ENCODE results near the gene ADM2.
A peak's percentile ranks its signal among the peaks of the same experiment; 100 is the strongest.

ADM2 gene

DNA sequence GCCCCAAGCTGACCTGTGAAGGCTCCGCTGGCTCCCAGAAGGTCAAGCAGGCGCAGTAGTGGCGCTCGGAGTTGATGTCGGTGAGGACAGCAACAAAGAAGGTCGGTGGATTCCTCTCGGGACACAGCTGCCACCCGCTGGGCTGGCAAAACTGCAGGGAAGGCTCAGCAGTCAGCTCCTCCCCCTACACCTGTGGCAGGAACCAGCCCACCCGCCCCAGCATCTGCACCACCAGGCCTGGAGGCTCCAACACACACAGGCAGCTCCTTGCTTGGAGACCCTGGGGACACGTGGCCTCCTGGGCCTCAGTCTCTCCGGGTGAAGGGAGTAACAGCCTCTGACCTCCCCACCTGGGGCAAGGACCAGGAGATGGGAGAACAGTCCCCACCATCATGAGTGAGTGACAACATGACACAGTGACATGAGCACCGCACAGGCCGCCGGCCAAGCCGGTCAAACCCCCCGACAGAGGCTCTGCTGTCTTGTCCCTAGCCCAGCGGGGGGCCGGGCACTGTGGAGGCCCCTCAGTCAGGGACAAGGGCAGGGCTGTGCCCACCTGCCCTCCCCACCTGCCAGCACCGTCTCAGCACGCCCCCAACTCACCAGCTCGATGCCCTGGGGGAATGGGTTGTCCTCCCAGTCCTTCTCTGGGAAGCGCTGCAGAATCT, 13.4 kb upstream of the ADM2 start:
- ChIA-PET CTCF (interaction anchor here (1.3 to 1.9 kb wide), 3 partner anchors 30 to 58 kb away, joined by 4 to 12 read pairs (median 7); partner anchors contain the start of gene SCO2), POLR2A (no interaction called here)
- TF ChIP-seq CTCF (IDR thresholded peaks at IDR 0.05; ENCODE audit: control extremely low read depth, extremely low read depth, low read depth, missing control alignments) = no peak

DNA sequence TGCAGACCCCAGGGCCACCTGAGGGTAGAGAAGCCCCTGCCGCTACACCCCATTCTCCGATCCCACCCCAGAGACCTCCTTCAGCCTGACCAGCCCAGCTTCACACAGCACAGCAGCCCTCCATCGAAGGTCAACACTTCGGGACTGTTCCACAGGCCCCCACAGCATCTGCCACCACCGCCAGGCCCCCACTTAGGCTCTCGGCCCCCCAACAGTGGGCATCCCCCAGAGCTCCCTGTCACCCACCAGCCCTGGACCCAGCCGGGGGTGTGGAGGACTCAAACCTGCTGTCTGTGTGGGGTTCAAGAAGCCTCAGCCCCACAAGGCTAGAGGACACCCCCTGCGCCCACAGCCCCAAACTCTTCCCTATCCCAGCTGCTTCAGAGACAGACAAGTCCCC, 12.7 kb upstream of the ADM2 start:
- no peak for TF ChIP-seq CTCF (IDR thresholded peaks at IDR 0.05; ENCODE audit: control extremely low read depth, extremely low read depth, low read depth, missing control alignments)
- ChIA-PET POLR2A (no interaction called here), CTCF (interaction anchor here (1.3 to 1.9 kb wide), 3 partner anchors 29 to 57 kb away, joined by 4 to 12 read pairs (median 7); partner anchors contain the start of gene SCO2)
- no peak for DNase-seq (ENCODE audit: extremely low spot score)

More for the DNA sequence above, 13.4 kb upstream of the ADM2 start:
- no peak for DNase-seq (ENCODE audit: extremely low spot score)

- CTCF ChIA-PET = interaction anchor here (1.2 to 2.1 kb wide), 9 partner anchors 10 to 150 kb away, joined by 3 to 12 read pairs (median 4); partner anchors contain the start of genes MIOX and SCO2
- POLR2A ChIA-PET = interaction anchor here (0.9 kb wide), 1 partner anchor 38 kb away, joined by 3 read pairs; the partner anchor contains the start of genes LMF2 and NCAPH2
- TF ChIP-seq CTCF (IDR thresholded peaks at IDR 0.05; ENCODE audit: control extremely low read depth, extremely low read depth, low read depth, missing control alignments) = no peak
- peak; percentile 92 for DNase-seq (ENCODE audit: extremely low spot score)
Measured at GRCh38 chr22:50469377-50470305, 11.7 kb upstream of the ADM2 start.

DNA sequence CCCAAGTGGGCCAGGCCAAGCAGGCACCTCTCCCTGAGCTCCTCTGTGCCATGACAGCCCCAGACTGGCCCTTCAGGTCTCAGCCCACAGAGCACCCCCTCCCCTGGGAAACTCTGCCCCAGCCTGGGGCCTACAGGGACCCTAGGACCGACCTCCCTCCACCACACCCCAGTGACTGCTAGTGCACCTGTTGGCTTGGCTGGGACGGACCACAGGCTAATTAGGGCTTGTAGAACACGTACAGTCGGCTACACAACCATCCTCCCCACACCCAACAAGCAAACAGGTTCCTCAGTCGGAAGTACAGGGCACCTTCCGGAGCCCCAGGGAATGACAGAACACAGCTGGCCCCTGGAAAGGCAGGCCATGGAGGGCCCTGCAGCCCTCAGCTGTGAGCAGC, 10.9 kb upstream of the ADM2 start:
- DNase-seq (ENCODE audit: extremely low spot score) = no peak
- CTCF ChIA-PET = interaction anchor here (0.9 to 2.1 kb wide), 6 partner anchors 9 to 55 kb away, joined by 3 to 7 read pairs (median 4); partner anchors contain the start of genes MIOX and SCO2
- POLR2A ChIA-PET = no interaction called here
- TF ChIP-seq CTCF (IDR thresholded peaks at IDR 0.05; ENCODE audit: control extremely low read depth, extremely low read depth, low read depth, missing control alignments) = no peak

- CTCF ChIA-PET = interaction anchor here (0.9 to 2.1 kb wide), 6 partner anchors 9 to 54 kb away, joined by 3 to 6 read pairs (median 4); partner anchors contain the start of genes MIOX and SCO2
- no peak for TF ChIP-seq CTCF (IDR thresholded peaks at IDR 0.05; ENCODE audit: control extremely low read depth, extremely low read depth, low read depth, missing control alignments)
- DNase-seq (ENCODE audit: extremely low spot score) = no peak
- POLR2A ChIA-PET = no interaction called here
Measured at GRCh38 chr22:50471197-50471847, 10.0 kb upstream of the ADM2 start.

DNA sequence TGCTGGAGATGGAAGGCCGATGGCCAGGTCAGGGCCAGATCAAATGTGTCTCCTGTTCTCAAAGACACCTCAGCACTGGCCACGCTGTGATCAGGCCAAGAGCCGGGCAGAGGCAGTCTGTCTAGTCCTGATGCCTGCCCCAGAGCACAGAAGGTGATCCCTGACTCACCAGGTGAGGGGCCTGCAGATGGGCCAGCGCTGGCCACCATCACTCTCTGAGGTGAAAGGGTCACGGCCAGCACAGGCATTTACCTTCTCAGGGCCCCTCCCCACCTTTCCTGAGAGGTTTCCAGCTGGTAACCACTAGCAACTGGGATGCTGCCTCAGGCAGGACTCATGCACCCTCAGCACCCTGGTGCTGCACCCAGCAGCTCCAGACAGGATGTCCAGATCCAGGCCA, 9.4 kb upstream of the ADM2 start:
- no peak for TF ChIP-seq CTCF (IDR thresholded peaks at IDR 0.05; ENCODE audit: control extremely low read depth, extremely low read depth, low read depth, missing control alignments)
- POLR2A ChIA-PET = no interaction called here
- no peak for DNase-seq (ENCODE audit: extremely low spot score)
- CTCF ChIA-PET = interaction anchor here (1.1 to 2.3 kb wide), 5 partner anchors 8 to 54 kb away, joined by 3 to 10 read pairs (median 3); partner anchors contain the start of gene SCO2
